K562 (cell line): Measurements from ENCODE around the gene ZNF821. TPM values are rescaled to one million over a fixed set of nuclear protein-coding genes. Genes with fewer than 3 reads are reported as not detected.

Source experiments
- ATAC-seq: fragments of 200-7000 bp; cut with Tn5 transposase; 3 replicates; pipeline ENCODE4 v1.9.1; 2020; ENCODE audit warnings: moderate library complexity
- BruUV-seq: library from RNA; stranded (reverse); fragments of 400-500 nt; replicated peaks from 2 replicates; lab custom pipeline; 2021; lab: Mats Ljungman, UMichigan
- CTCF ChIA-PET: fragments of 300-600 bp; formaldehyde crosslinking; extraction: SDS; loops from one replicate; lab custom pipeline; 2021; ENCODE audit warnings: low intra/inter-chr PET ratio; lab: Yijun Ruan, JAX
- POLR2A ChIA-PET: fragments of 300-600, 350-650 bp; sonication (Branson Sonifier 250); formaldehyde crosslinking; extraction: SDS; loops from one replicate; lab custom pipeline; 2021; ENCODE audit warnings: antibody characterized with exemption, inconsistent platforms; lab: Yijun Ruan, JAX
- DNase-seq, 4 experiments: peaks; one replicate each; pipeline versions ENCODE4 v3.0.0 to v3.0.0-alpha.2; 2011 to 2018; ENCODE audit warnings: low spot score in 3 of 4, mixed read lengths in 3 of 4; ENCODE audit errors: extremely low read depth in 1 of 4
- FAIRE-seq: peaks from 2 replicates; lab custom pipeline; 2011; peaks lifted over from hg19 to GRCh38; lab: Jason Lieb, UNC
- H2AFZ ChIP-seq: 2 replicates; pipeline ENCODE4 v1.6.0; 2011; ENCODE audit warnings: low read depth, low read length, control low read depth, inconsistent platforms
- H3K27ac ChIP-seq: fragments of 200-600 bp; 3 replicates; pipeline ENCODE4 v1.8.0; 2011; ENCODE audit warnings: low read depth, mild to moderate bottlenecking, control low read depth, inconsistent platforms, low read length, moderate library complexity, mixed read lengths; ENCODE audit errors: extremely low read depth
- H3K27me3 ChIP-seq, 2 experiments: fragments of 300-600 bp in 1 of 2; 2 replicates in 1 of 2; 3 replicates in 1 of 2; pipeline versions ENCODE4 v1.6.0 to v1.8.0; 2011; ENCODE audit warnings: inconsistent platforms in 2 of 2, low read length in 2 of 2, mild to moderate bottlenecking in 1 of 2, mixed read lengths in 1 of 2, moderate library complexity in 1 of 2; ENCODE audit not compliant: control insufficient read depth in 2 of 2, insufficient read depth in 2 of 2
- H3K36me3 ChIP-seq: fragments of 300-600 bp; 3 replicates; pipeline ENCODE4 v1.8.0; 2011; ENCODE audit warnings: mild to moderate bottlenecking, low read length, inconsistent platforms; ENCODE audit not compliant: control insufficient read depth, insufficient read depth
- H3K4me1 ChIP-seq, 2 experiments: fragments of 200-600 bp in 1 of 2; replicated peaks in 1 of 2; 2 replicates in 1 of 2; 3 replicates in 1 of 2; pipeline versions ENCODE4 v1.5.1 to v1.8.0; 2011; ENCODE audit warnings: inconsistent platforms in 2 of 2, low read length in 2 of 2, mild to moderate bottlenecking in 1 of 2, mixed read lengths in 1 of 2, moderate library complexity in 1 of 2; ENCODE audit not compliant: control insufficient read depth in 2 of 2, insufficient read depth in 2 of 2
- H3K4me2 ChIP-seq: 2 replicates; pipeline ENCODE4 v1.6.1; 2011; ENCODE audit warnings: low read length, control low read depth, inconsistent platforms, mixed read lengths; ENCODE audit not compliant: insufficient read depth
- H3K4me3 ChIP-seq: fragments of 200-600 bp; sonication (generic), shearing (Covaris generic); 2 replicates; pipeline ENCODE4 v1.5.1; 2016; ENCODE audit warnings: control low read depth, inconsistent platforms
- H3K79me2 ChIP-seq: fragments of 200-600 bp; 3 replicates; pipeline ENCODE4 v1.8.0; 2011; ENCODE audit warnings: low read length, inconsistent platforms; ENCODE audit not compliant: control insufficient read depth, insufficient read depth
- H3K9ac ChIP-seq, 2 experiments: 2 replicates each; pipeline versions ENCODE4 v1.6.0 to v1.6.1; 2011; ENCODE audit warnings: low read depth in 2 of 2, low read length in 2 of 2, control low read depth in 1 of 2, inconsistent platforms in 1 of 2, mild to moderate bottlenecking in 1 of 2, mixed read lengths in 1 of 2; ENCODE audit not compliant: insufficient read depth in 1 of 2
- H3K9me1 ChIP-seq: one replicate; pipeline ENCODE4 v1.6.0; 2011; ENCODE audit warnings: inconsistent platforms, mild to moderate bottlenecking, low read length, moderate library complexity; ENCODE audit not compliant: control insufficient read depth, insufficient read depth
- H3K9me3 ChIP-seq: replicated peaks from 2 replicates; pipeline ENCODE4 v1.5.1; 2011; ENCODE audit warnings: low read depth, low read length, inconsistent platforms; ENCODE audit not compliant: control insufficient read depth, insufficient read depth
- H4K20me1 ChIP-seq: replicated peaks from 2 replicates; pipeline ENCODE4 v1.6.1; 2011; ENCODE audit warnings: low read length, inconsistent platforms, mixed read lengths; ENCODE audit not compliant: control insufficient read depth, insufficient read depth
- CC2D1A ChIP-seq: fragments of 450-650 bp; IDR thresholded peaks from 2 replicates; pipeline ENCODE4 v1.6.1; 2017; ENCODE audit warnings: mild to moderate bottlenecking
- EHMT2 ChIP-seq: fragments of 450-650 bp; IDR thresholded peaks from 2 replicates; pipeline ENCODE4 v1.6.1; 2018; ENCODE audit warnings: antibody characterized with exemption
- HNRNPK ChIP-seq: fragments of 200-400 bp; formaldehyde crosslinking; IDR thresholded peaks from one replicate; pipeline ENCODE4 v1.6.1; 2018; ENCODE audit warnings: mild to moderate bottlenecking, low read depth, low read length; ENCODE audit not compliant: poor library complexity, severe bottlenecking
- LCOR ChIP-seq: sonication (generic); formaldehyde crosslinking; IDR thresholded peaks from 2 replicates; pipeline ENCODE4 v1.8.0; 2022; ENCODE audit warnings: mild to moderate bottlenecking, missing genetic modification reagents
- MTA3 ChIP-seq: fragments of 450-650 bp; formaldehyde crosslinking; IDR thresholded peaks from 2 replicates; pipeline ENCODE4 v1.6.1; 2017; ENCODE audit warnings: mild to moderate bottlenecking, borderline replicate concordance
- RBM25 ChIP-seq: fragments of 200-400 bp; formaldehyde crosslinking; IDR thresholded peaks from 2 replicates; pipeline ENCODE4 v1.6.1; 2018; ENCODE audit warnings: low read length, low read depth, moderate library complexity; ENCODE audit not compliant: severe bottlenecking
- ZBTB17 ChIP-seq: fragments of 450-650 bp; formaldehyde crosslinking; IDR thresholded peaks from 2 replicates; pipeline ENCODE4 v1.4.0; 2020; ENCODE audit warnings: mild to moderate bottlenecking
- ZNF197 ChIP-seq: fragments of 200-800 bp; sonication (Bioruptor generic); IDR thresholded peaks from 2 replicates; pipeline ENCODE4 v1.6.1; 2016; ENCODE audit warnings: low read depth, missing genetic modification characterization, missing compliant biosample characterization
- ZNF263 ChIP-seq: sonication (generic); formaldehyde crosslinking; IDR thresholded peaks from 2 replicates; pipeline ENCODE4 v1.8.0; 2022; ENCODE audit warnings: mild to moderate bottlenecking, missing genetic modification reagents, borderline replicate concordance
- WGBS: fragments of 100-300 bp; shearing (Covaris generic); methylation state at CpG from one replicate; pipeline ENCODE4 v1.1.6; 2016; ENCODE audit warnings: low coverage, mixed read lengths; ENCODE audit not compliant: insufficient coverage; ENCODE audit errors: missing lambda C conversion rate; 5-methylcytosine and 5-hydroxymethylcytosine counted together
- in situ Hi-C: fragments of 300-500 bp; cut with MboI; formaldehyde crosslinking; loops from 4 replicates; pipeline ENCODE4 v1.15.0; 2018; ENCODE audit warnings: inconsistent platforms, mixed read lengths
- intact Hi-C: fragments of 100-400 bp; cut with micrococcal nuclease; formaldehyde crosslinking; loops from 2 replicates; pipeline ENCODE4 v1.14.2; 2022
- polyA plus RNA-seq, 8 experiments: library from polyadenylated mRNA; depleted of rRNA in 4 of 8; stranded (reverse) in 5 of 8; unstranded in 3 of 8; fragments of >200 nt; fragmentation: Nextera tagmentation in 2 of 8; fragmentation: Illumina TruSeq in 1 of 8; extraction: Ambion mirVana in 2 of 8; extraction: Trizol in 1 of 8; gene quantifications; 2 replicates each; pipeline versions ENCODE4 v1.2.1 to v1.2.3, GENCODE V29; 2011 to 2014; ENCODE audit warnings: inconsistent platforms in 1 of 8, missing spikeins in 1 of 8
- total RNA-seq, 7 experiments: library from RNA; depleted of rRNA in 6 of 7; stranded (reverse); fragments of >200 nt in 6 of 7; fragmentation: Illumina TruSeq in 2 of 7; extraction: Trizol in 2 of 7; gene quantifications; 2 replicates each; pipeline versions ENCODE4 v1.2.1 to v1.2.3, GENCODE V29; 2011 to 2021; ENCODE audit warnings: low replicate concordance in 1 of 7
- TF ChIP-seq, protein P1 (sequence below), 2 experiments: fragments of 450-650 bp in 1 of 2; sonication (generic) in 1 of 2; formaldehyde crosslinking; conservative IDR thresholded peaks; 2 replicates each; pipeline versions ENCODE4 v1.4.0 to v1.8.1; 2020 to 2022; ENCODE audit warnings: mild to moderate bottlenecking in 1 of 2, missing genetic modification reagents in 1 of 2
- TF ChIP-seq, protein P2 (sequence below): sonication (generic); formaldehyde crosslinking; IDR thresholded peaks from 2 replicates; pipeline ENCODE4 v1.8.0; 2023; ENCODE audit warnings: mild to moderate bottlenecking, missing genetic modification reagents

The ZNF821 gene
- total and polyA plus RNA-seq, 9 of the 15 experiments (the other 6 are each of a cell fraction or from before 2014, with no cell fraction given), result 0.38 to 5.6 (median 3.6) TPM

DNA sequence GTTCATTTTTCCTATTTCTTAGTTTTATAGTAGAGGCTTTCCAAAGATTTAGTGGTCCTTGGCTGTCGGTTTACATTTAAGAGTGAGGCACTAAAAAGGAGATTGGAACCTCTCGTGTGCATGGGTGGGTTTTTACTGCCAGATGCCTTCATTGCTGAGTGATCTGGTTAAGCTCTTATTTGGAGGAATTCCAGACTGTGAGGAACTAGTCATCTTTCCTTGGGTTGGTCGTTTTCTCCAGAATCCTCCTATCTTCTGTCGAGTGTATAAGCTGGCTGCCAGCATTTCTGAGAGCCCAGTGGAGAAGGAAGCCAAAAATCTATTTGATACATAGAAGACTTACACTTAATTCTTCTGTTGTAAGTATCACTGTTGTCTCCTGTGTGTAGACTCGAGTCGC is 33.9 kb upstream of the ZNF821 start:
- no peak overlapping the region for H3K9ac ChIP-seq
- H3K36me3 ChIP-seq, result peaks cover 89% of the 10 kb centered on the region
- no peak for ATAC-seq
- ChIA-PET POLR2A (interaction anchor here (1.7 to 5.7 kb wide), 2 partner anchors 11 to 13 kb away, joined by 8 to 26 read pairs; no protein-coding TSS in a partner anchor), CTCF (no interaction called here)
- in situ Hi-C loops (no loop called here), intact Hi-C loops (no loop called here)
- H3K9me3 ChIP-seq, result peaks cover 2% of the 10 kb centered on the region
- no peaks in the 10 kb centered on the region for H3K4me1 ChIP-seq
- no peak overlapping the region for H3K4me3 ChIP-seq
- H3K27ac ChIP-seq, result no peak overlapping the region
- no peak overlapping the region for H2AFZ ChIP-seq
- DNase-seq, result no peak
- peaks cover 68% of the 10 kb centered on the region for H3K79me2 ChIP-seq
- TSS peak; percentile 21 for BruUV-seq
- H4K20me1 ChIP-seq, result no peaks in the 10 kb centered on the region; the same call in 1 of the 2 replicates
- H3K27me3 ChIP-seq, result no peaks in the 10 kb centered on the region
- no peak for TF ChIP-seq LCOR (CRISPR knock-in tag)
- FAIRE-seq, result no peak
- H3K4me2 ChIP-seq, result no peak overlapping the region
- no peaks in the 10 kb centered on the region for H3K9me1 ChIP-seq
- 91% methylated on average over 6 of the region's 6 CpGs for WGBS

- H2AFZ ChIP-seq, result no peak overlapping the region
- ATAC-seq (no peak), FAIRE-seq (no peak), DNase-seq (no peak)
- peaks cover 85% of the 10 kb centered on the region for H3K36me3 ChIP-seq
- H3K9ac ChIP-seq, result no peak overlapping the region
- no peak overlapping the region for H3K4me2 ChIP-seq
- in situ Hi-C loops (no loop called here), intact Hi-C loops (no loop called here)
- POLR2A ChIA-PET, result interaction anchor here (0.6 to 5.7 kb wide), 6 partner anchors 9 to 36 kb away, joined by 3 to 26 read pairs (median 5); no protein-coding TSS in a partner anchor
- no peak overlapping the region for H3K27ac ChIP-seq
- H4K20me1 ChIP-seq, result no peaks in the 10 kb centered on the region; the same call in 1 of the 2 replicates
- H3K27me3 ChIP-seq, result no peaks in the 10 kb centered on the region
- H3K9me1 ChIP-seq, result no peaks in the 10 kb centered on the region
- no peak overlapping the region for H3K4me3 ChIP-seq
- 92% methylated on average over 9 of the region's 11 CpGs for WGBS
- CTCF ChIA-PET, result no interaction called here
- peaks cover 82% of the 10 kb centered on the region for H3K79me2 ChIP-seq
- no TSS peak for BruUV-seq
- H3K4me1 ChIP-seq, result no peaks in the 10 kb centered on the region
- H3K9me3 ChIP-seq, result peaks cover 2% of the 10 kb centered on the region
- no peak for TF ChIP-seq CC2D1A
- TF ChIP-seq, protein P1, sequence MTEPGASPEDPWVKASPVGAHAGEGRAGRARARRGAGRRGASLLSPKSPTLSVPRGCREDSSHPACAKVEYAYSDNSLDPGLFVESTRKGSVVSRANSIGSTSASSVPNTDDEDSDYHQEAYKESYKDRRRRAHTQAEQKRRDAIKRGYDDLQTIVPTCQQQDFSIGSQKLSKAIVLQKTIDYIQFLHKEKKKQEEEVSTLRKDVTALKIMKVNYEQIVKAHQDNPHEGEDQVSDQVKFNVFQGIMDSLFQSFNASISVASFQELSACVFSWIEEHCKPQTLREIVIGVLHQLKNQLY (CRISPR knock-in tag; conservative IDR thresholded peaks at IDR 0.05), result no peak
- no peak for TF ChIP-seq MTA3
- no peak for TF ChIP-seq ZBTB17
- no peak for TF ChIP-seq HNRNPK
- TF ChIP-seq, protein P2, sequence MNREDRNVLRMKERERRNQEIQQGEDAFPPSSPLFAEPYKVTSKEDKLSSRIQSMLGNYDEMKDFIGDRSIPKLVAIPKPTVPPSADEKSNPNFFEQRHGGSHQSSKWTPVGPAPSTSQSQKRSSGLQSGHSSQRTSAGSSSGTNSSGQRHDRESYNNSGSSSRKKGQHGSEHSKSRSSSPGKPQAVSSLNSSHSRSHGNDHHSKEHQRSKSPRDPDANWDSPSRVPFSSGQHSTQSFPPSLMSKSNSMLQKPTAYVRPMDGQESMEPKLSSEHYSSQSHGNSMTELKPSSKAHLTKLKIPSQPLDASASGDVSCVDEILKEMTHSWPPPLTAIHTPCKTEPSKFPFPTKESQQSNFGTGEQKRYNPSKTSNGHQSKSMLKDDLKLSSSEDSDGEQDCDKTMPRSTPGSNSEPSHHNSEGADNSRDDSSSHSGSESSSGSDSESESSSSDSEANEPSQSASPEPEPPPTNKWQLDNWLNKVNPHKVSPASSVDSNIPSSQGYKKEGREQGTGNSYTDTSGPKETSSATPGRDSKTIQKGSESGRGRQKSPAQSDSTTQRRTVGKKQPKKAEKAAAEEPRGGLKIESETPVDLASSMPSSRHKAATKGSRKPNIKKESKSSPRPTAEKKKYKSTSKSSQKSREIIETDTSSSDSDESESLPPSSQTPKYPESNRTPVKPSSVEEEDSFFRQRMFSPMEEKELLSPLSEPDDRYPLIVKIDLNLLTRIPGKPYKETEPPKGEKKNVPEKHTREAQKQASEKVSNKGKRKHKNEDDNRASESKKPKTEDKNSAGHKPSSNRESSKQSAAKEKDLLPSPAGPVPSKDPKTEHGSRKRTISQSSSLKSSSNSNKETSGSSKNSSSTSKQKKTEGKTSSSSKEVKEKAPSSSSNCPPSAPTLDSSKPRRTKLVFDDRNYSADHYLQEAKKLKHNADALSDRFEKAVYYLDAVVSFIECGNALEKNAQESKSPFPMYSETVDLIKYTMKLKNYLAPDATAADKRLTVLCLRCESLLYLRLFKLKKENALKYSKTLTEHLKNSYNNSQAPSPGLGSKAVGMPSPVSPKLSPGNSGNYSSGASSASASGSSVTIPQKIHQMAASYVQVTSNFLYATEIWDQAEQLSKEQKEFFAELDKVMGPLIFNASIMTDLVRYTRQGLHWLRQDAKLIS (CRISPR knock-in tag), result no peak
- TF ChIP-seq EHMT2, result no peak
- no peak for TF ChIP-seq RBM25
- TF ChIP-seq ZNF197 (CRISPR knock-in tag), result no peak
- TF ChIP-seq ZNF263 (CRISPR knock-in tag), result no peak
Observed at GRCh38 chr16:71916397-71916920, 32.5 kb upstream of the ZNF821 start.
